ENCODE data around the gene TWF1. TPM values are rescaled to one million over a fixed set of nuclear protein-coding genes. Genes with fewer than 3 reads are reported as not detected.

Gene TWF1
- total and polyA plus RNA-seq, 2 donors (not counting 3 experiments of a cell fraction or from before 2014, with no cell fraction given): 23.8 to 75.5 TPM

DNA sequence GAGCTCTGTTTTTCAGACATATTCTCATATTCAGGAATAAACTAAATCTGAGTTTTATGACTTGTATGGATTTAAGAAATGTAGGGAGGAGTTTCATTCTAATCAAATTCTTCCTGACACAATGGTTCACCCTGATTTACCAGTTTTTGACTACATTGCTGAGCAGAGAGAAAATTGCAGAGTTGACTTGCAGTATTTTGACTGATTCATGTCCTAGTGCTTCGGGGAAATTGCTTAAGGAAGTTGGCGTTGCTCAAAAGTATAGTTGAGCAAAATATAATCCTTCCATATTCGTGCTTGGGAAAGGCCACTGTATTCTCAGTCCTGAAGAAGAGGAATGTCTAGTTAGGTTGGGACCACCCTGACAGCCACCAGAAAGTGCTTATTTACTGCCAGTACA is 1.3 kb upstream of the TWF1 start:
- H4K20me1 ChIP-seq (replicated peaks; ENCODE audit: control insufficient read depth, extremely low read depth, insufficient read depth, low read length): no peaks in the 10 kb centered on the region
- CTCF ChIA-PET: no interaction called here
- H3K9ac ChIP-seq (replicated peaks; ENCODE audit: extremely low read depth, insufficient read depth, low read length): no peak overlapping the region
- FAIRE-seq (no peak), DNase-seq (ENCODE audit: low read depth, low spot score) (no peak)
- no peak overlapping the region for H3K27ac ChIP-seq (ENCODE audit: insufficient read depth, low read depth, low read length)
- peaks cover 28% of the 10 kb centered on the region for H3K79me2 ChIP-seq (ENCODE audit: control insufficient read depth, insufficient read depth, low read length)
- BruUV-seq (replicated peaks): no TSS peak
- TF ChIP-seq POLR2AphosphoS5 (IDR thresholded peaks at IDR 0.05; ENCODE audit: insufficient read depth, low read depth, low read length) (no peak), JUN (IDR thresholded peaks at IDR 0.05; ENCODE audit: borderline replicate concordance, insufficient read depth, insufficient read length, low read depth) (no peak), POLR2A (IDR thresholded peaks at IDR 0.05; ENCODE audit: low read depth, low read length) (no peak), MYC (IDR thresholded peaks at IDR 0.05; ENCODE audit: low read depth, low read length) (no peak), GATA2 (IDR thresholded peaks at IDR 0.05; ENCODE audit: insufficient read depth, insufficient read length, low read depth, low read length) (no peak), EZH2 (IDR thresholded peaks at IDR 0.05; ENCODE audit: borderline replicate concordance, low read depth, low read length, severe bottlenecking) (no peak), FOS (IDR thresholded peaks at IDR 0.05; ENCODE audit: borderline replicate concordance, insufficient read depth, low read length) (no peak)
- TF ChIP-seq, protein P1, sequence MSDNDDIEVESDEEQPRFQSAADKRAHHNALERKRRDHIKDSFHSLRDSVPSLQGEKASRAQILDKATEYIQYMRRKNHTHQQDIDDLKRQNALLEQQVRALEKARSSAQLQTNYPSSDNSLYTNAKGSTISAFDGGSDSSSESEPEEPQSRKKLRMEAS (IDR thresholded peaks at IDR 0.05; ENCODE audit: insufficient read depth, insufficient read length): no peak
- TF ChIP-seq, protein P2, sequence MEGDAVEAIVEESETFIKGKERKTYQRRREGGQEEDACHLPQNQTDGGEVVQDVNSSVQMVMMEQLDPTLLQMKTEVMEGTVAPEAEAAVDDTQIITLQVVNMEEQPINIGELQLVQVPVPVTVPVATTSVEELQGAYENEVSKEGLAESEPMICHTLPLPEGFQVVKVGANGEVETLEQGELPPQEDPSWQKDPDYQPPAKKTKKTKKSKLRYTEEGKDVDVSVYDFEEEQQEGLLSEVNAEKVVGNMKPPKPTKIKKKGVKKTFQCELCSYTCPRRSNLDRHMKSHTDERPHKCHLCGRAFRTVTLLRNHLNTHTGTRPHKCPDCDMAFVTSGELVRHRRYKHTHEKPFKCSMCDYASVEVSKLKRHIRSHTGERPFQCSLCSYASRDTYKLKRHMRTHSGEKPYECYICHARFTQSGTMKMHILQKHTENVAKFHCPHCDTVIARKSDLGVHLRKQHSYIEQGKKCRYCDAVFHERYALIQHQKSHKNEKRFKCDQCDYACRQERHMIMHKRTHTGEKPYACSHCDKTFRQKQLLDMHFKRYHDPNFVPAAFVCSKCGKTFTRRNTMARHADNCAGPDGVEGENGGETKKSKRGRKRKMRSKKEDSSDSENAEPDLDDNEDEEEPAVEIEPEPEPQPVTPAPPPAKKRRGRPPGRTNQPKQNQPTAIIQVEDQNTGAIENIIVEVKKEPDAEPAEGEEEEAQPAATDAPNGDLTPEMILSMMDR (IDR thresholded peaks at IDR 0.05; ENCODE audit: extremely low read depth in 1 of 2, insufficient read depth in 1 of 2, low read depth in 1 of 2, low read length in 2 of 2): no peak
- peaks cover 0 to 3% of the 10 kb centered on the region in 2 experiments for H3K36me3 ChIP-seq (ENCODE audit: control insufficient read depth in 2 of 2, extremely low read depth in 1 of 2, insufficient read depth in 2 of 2, low read length in 2 of 2)
- H3K9me1 ChIP-seq (replicated peaks; ENCODE audit: control insufficient read depth, extremely low read depth, insufficient read depth, low read length): no peaks in the 10 kb centered on the region
- H3K4me2 ChIP-seq (ENCODE audit: insufficient read depth, low read length): no peak overlapping the region
- intact Hi-C loops (cut with micrococcal nuclease) (no loop called here), dilution Hi-C loops (cut with MboI; ENCODE audit: extremely low pct_ligation_motif_present, low sequenced_read_pairs) (no loop called here)
- peaks cover 8 to 23% of the 10 kb centered on the region in 2 experiments for H3K27me3 ChIP-seq (ENCODE audit: control insufficient read depth in 2 of 2, insufficient read depth in 2 of 2, low read length in 2 of 2)
- H2AFZ ChIP-seq (ENCODE audit: low read depth, low read length): no peak overlapping the region
- POLR2A ChIA-PET: no interaction called here
- no peak overlapping the region for H3K4me3 ChIP-seq (replicated peaks in 1 of 3; ENCODE audit: insufficient read depth in 1 of 3, low read depth in 1 of 3, low read length in 3 of 3)
- H3K4me1 ChIP-seq (ENCODE audit: control insufficient read depth, extremely low read depth, insufficient read depth, low read length): peaks cover 13% of the 10 kb centered on the region
- H3K9me3 ChIP-seq (replicated peaks; ENCODE audit: control insufficient read depth, insufficient read depth, low read length): no peaks in the 10 kb centered on the region

Measured in endothelial cell of umbilical vein (primary cell).